Measurements from ENCODE around the gene FNBP1L. TPM values are rescaled to one million over a fixed set of nuclear protein-coding genes. Genes with fewer than 3 reads are reported as not detected.

FNBP1L gene
- total RNA-seq, 2 experiments from 2014 or later = 0.13 TPM

DNA sequence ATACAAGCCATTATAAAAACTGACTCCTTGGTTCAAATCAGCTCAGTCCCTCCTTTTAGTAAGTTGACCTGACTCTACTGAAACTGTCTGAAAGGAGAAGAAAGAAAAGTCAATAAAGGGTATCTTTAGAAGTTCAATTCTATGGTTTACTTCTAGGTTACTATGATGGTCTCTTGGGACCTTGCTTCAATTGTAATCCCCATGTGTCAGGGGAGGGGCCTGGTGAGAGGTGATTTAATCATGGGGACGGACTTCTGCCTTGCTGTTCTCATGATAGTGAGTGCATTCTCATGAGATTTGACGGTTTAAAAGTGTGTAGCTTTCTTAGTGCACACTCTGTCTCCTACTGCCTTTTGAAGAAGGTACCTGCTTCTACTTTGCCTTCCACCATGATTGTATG is 31.7 kb upstream of the FNBP1L start:
- ChIA-PET POLR2A (interaction anchor here (0.6 kb wide), 1 partner anchor 73 kb away, joined by 3 read pairs; no protein-coding TSS in a partner anchor), CTCF (ENCODE audit: unreplicated experiment) (no interaction called here)
- no peak for DNase-seq (ENCODE audit: low spot score)
- no peak for TF ChIP-seq EZH2phosphoT487 (IDR thresholded peaks at IDR 0.05; ENCODE audit: borderline replicate concordance, low read depth, low read length)
- TF ChIP-seq, protein P1, sequence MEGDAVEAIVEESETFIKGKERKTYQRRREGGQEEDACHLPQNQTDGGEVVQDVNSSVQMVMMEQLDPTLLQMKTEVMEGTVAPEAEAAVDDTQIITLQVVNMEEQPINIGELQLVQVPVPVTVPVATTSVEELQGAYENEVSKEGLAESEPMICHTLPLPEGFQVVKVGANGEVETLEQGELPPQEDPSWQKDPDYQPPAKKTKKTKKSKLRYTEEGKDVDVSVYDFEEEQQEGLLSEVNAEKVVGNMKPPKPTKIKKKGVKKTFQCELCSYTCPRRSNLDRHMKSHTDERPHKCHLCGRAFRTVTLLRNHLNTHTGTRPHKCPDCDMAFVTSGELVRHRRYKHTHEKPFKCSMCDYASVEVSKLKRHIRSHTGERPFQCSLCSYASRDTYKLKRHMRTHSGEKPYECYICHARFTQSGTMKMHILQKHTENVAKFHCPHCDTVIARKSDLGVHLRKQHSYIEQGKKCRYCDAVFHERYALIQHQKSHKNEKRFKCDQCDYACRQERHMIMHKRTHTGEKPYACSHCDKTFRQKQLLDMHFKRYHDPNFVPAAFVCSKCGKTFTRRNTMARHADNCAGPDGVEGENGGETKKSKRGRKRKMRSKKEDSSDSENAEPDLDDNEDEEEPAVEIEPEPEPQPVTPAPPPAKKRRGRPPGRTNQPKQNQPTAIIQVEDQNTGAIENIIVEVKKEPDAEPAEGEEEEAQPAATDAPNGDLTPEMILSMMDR (conservative IDR thresholded peaks at IDR 0.05; ENCODE audit: low read length) = no peak
- H3K9me2 ChIP-seq (ENCODE audit: insufficient read depth, low read length) = no peaks in the 10 kb centered on the region
- H3K36me3 ChIP-seq (ENCODE audit: insufficient read depth, low read length) = no peaks in the 10 kb centered on the region
- H3K4me3 ChIP-seq (ENCODE audit: low read depth, low read length, poor library complexity, severe bottlenecking) = no peak overlapping the region
- H3K4me1 ChIP-seq (ENCODE audit: insufficient read depth, low read length, poor library complexity, severe bottlenecking) = no peaks in the 10 kb centered on the region
- H3K4me2 ChIP-seq (ENCODE audit: low read length) = no peak overlapping the region
- H2AFZ ChIP-seq (ENCODE audit: low read length) = no peak overlapping the region
- no peaks in the 10 kb centered on the region for H3K9me3 ChIP-seq (ENCODE audit: low read length)
- intact Hi-C loops (cut with micrococcal nuclease; ENCODE audit: unreplicated experiment) = no loop called here
- no peaks in the 10 kb centered on the region for H4K20me1 ChIP-seq (ENCODE audit: insufficient read depth, low read length)
- BruUV-seq (replicated peaks) = no TSS peak
- H3K79me2 ChIP-seq (ENCODE audit: insufficient read depth, low read depth, low read length) = no peaks in the 10 kb centered on the region
- no peak overlapping the region for H3K27ac ChIP-seq (ENCODE audit: low read depth, low read length, poor library complexity, severe bottlenecking)

DNA sequence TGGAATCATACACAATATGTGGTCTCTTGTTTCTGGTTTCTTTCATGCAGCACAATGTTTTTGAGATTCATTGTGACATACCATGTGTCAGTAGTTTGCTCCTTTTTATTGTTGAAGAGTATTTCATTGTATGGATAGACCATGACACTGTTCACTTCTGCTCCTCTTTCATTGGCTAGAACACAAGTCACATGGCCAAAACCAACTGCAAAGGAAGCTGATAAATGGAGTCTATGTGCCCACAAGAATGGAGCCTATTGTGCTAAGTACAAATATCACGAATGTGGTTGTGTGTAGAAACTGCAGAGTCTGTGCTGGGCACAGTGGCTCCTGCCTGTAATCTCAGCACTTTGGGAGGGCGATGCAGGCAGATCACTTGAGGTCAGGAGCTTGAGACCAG is 28.6 kb upstream of the FNBP1L start:
- BruUV-seq (replicated peaks) = no TSS peak
- Histone ChIP-seq H3K79me2 (ENCODE audit: insufficient read depth, low read depth, low read length) (no peaks in the 10 kb centered on the region), H3K36me3 (ENCODE audit: insufficient read depth, low read length) (no peaks in the 10 kb centered on the region), H4K20me1 (ENCODE audit: insufficient read depth, low read length) (no peaks in the 10 kb centered on the region), H3K4me1 (ENCODE audit: insufficient read depth, low read length, poor library complexity, severe bottlenecking) (no peaks in the 10 kb centered on the region), H2AFZ (ENCODE audit: low read length) (no peak overlapping the region), H3K9me2 (ENCODE audit: insufficient read depth, low read length) (no peaks in the 10 kb centered on the region), H3K4me3 (ENCODE audit: low read depth, low read length, poor library complexity, severe bottlenecking) (no peak overlapping the region), H3K27ac (ENCODE audit: low read depth, low read length, poor library complexity, severe bottlenecking) (no peak overlapping the region), H3K9me3 (ENCODE audit: low read length) (no peaks in the 10 kb centered on the region), H3K4me2 (ENCODE audit: low read length) (no peak overlapping the region)
- ChIA-PET POLR2A (interaction anchor here (0.7 kb wide), 3 partner anchors 87 to 123 kb away, joined by 3 read pairs; no protein-coding TSS in a partner anchor), CTCF (ENCODE audit: unreplicated experiment) (no interaction called here)
- DNase-seq (ENCODE audit: low spot score) = no peak
- intact Hi-C loops (cut with micrococcal nuclease; ENCODE audit: unreplicated experiment) = no loop called here
- TF ChIP-seq, protein P1 (conservative IDR thresholded peaks at IDR 0.05; ENCODE audit: low read length) = no peak
- no peak for TF ChIP-seq EZH2phosphoT487 (IDR thresholded peaks at IDR 0.05; ENCODE audit: borderline replicate concordance, low read depth, low read length)

DNA sequence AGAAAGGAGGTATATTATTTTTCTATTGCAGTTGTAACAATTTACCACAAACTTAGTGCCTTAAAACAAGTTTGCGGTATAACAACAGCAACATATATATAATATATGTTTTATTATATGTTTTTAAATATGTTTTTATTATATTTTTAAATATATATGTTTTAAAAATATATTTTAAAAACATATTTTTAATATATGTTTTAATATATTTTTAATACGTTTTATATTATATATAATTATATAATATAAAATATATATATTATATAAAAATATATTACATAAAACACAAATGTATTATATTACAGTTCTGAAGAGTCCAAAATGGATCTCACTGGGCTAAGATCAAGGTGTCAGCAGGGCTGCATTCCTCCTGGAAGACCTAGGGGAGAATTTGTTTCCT is 27.5 kb upstream of the FNBP1L start:
- ChIA-PET CTCF (ENCODE audit: unreplicated experiment) (no interaction called here), POLR2A (interaction anchor here (0.6 kb wide), 2 partner anchors 160 to 293 kb away, joined by 3 to 4 read pairs; no protein-coding TSS in a partner anchor)
- Histone ChIP-seq H3K4me3 (ENCODE audit: low read depth, low read length, poor library complexity, severe bottlenecking) (no peak overlapping the region), H3K79me2 (ENCODE audit: insufficient read depth, low read depth, low read length) (no peaks in the 10 kb centered on the region), H3K27ac (ENCODE audit: low read depth, low read length, poor library complexity, severe bottlenecking) (no peak overlapping the region), H3K9me2 (ENCODE audit: insufficient read depth, low read length) (no peaks in the 10 kb centered on the region), H4K20me1 (ENCODE audit: insufficient read depth, low read length) (no peaks in the 10 kb centered on the region), H3K36me3 (ENCODE audit: insufficient read depth, low read length) (no peaks in the 10 kb centered on the region), H2AFZ (ENCODE audit: low read length) (no peak overlapping the region), H3K4me1 (ENCODE audit: insufficient read depth, low read length, poor library complexity, severe bottlenecking) (no peaks in the 10 kb centered on the region), H3K9me3 (ENCODE audit: low read length) (no peaks in the 10 kb centered on the region), H3K4me2 (ENCODE audit: low read length) (no peak overlapping the region)
- TF ChIP-seq, protein P1 (conservative IDR thresholded peaks at IDR 0.05; ENCODE audit: low read length) = no peak
- TF ChIP-seq EZH2phosphoT487 (IDR thresholded peaks at IDR 0.05; ENCODE audit: borderline replicate concordance, low read depth, low read length) = no peak
- BruUV-seq (replicated peaks) = no TSS peak
- intact Hi-C loops (cut with micrococcal nuclease; ENCODE audit: unreplicated experiment) = no loop called here
- no peak for DNase-seq (ENCODE audit: low spot score)

Measured in OCI-LY7 (cell line).